Vein endothelial cell (primary cell): Measurements from ENCODE around the gene GSX1. TPM values are rescaled to one million over a fixed set of nuclear protein-coding genes. Genes with fewer than 3 reads are reported as not detected.

Experiments used
- small RNA-seq: library from RNA; depleted of rRNA; stranded (forward); fragments of <200 nt; gene quantifications from one replicate; pipeline ENCODE3, GENCODE V24; 2012
- total RNA-seq: library from RNA; depleted of rRNA; stranded (reverse); fragments of >200 nt; gene quantifications from 2 replicates; pipeline ENCODE4 v1.2.3, GENCODE V29; 2012

The GSX1 gene
- not detected in 2 replicates for total RNA-seq

DNA sequence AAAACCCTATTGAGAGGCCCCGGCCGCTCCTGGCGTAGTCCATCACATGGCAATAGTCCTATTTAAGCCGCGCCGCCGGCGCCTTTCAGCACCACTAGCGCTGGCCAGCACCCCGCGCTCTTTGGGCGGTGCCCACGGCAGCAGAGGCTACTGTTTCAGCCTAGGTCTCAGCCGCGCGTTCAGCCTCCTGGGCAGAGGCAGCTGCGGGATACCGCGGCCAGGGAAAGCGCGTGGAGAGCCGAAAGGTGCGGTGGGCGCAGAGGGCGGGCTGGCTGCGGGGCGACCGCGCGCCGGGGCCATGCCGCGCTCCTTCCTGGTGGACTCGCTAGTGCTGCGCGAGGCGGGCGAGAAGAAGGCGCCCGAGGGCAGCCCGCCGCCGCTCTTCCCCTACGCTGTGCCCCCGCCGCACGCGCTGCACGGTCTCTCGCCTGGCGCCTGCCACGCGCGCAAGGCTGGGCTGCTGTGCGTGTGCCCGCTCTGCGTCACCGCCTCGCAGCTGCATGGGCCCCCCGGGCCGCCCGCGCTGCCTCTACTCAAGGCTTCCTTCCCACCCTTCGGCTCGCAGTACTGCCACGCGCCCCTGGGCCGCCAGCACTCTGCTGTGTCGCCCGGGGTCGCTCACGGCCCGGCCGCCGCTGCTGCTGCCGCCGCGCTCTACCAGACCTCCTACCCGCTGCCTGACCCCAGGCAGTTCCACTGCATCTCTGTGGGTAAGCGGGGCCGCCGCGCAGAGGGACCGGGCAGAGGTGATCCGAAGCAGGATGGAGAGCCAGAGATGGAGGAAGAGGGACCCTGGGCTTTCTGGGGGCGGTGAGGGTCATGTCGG lies at the start of gene GSX1:
Gene GSX1 (plus strand): TSS at position 91 of the 826 bp plus-strand sequence. CDS start 208 bp downstream, at position 299.

Small RNAs within 50 kb of the gene (small RNA-seq; reads per million reads assigned to genes)
- gene RNU6-73P = 1.9 reads per million, percentile 79 among the genes with 10 or more reads in this experiment

Other genes with a start within 250 kb of the GSX1 start
- gene LNX2, start 172.0 kb upstream of the GSX1 start, total RNA-seq = 13.2 and 15.4 TPM in 2 replicates
- 125 and 126 TPM in 2 replicates for gene POLR1D, start 170.6 kb upstream of the GSX1 start, total RNA-seq
- gene PDX1, start 127.5 kb downstream of the GSX1 start, total RNA-seq = not detected in 2 replicates
- gene CDX2, start 176.8 kb downstream of the GSX1 start, total RNA-seq = not detected in 2 replicates
- not detected in 2 replicates for gene URAD, start 196.2 kb downstream of the GSX1 start, total RNA-seq